DOHH2 (cell line): ENCODE results near the gene HIVEP3.

Experiments
- H3F3A ChIP-seq: fragments of 200-600 bp; sonication (generic), shearing (Covaris generic); 2 replicates; pipeline ENCODE4 v1.6.0; 2016; ENCODE audit warnings: antibody characterized with exemption, mild to moderate bottlenecking; ENCODE audit not compliant: control insufficient read depth, insufficient read depth
- H3K27ac ChIP-seq: fragments of 200-600 bp; sonication (generic); 2 replicates; pipeline ENCODE4 v1.5.1; 2014; ENCODE audit warnings: low read depth, mild to moderate bottlenecking, low read length, moderate library complexity
- H3K27me3 ChIP-seq: fragments of 200-600 bp; sonication (generic); 2 replicates; pipeline ENCODE4 v1.6.1; 2014; ENCODE audit warnings: mild to moderate bottlenecking, low read length, mixed read lengths; ENCODE audit not compliant: control insufficient read depth
- H3K36me3 ChIP-seq: fragments of 200-600 bp; sonication (generic); 2 replicates; pipeline ENCODE4 v1.6.1; 2014; ENCODE audit warnings: mild to moderate bottlenecking, low read length, moderate library complexity, mixed read lengths; ENCODE audit not compliant: control insufficient read depth
- H3K4me1 ChIP-seq: fragments of 200-600 bp; sonication (generic); 2 replicates; pipeline ENCODE4 v1.6.1; 2014; ENCODE audit warnings: mild to moderate bottlenecking, low read length, mixed read lengths; ENCODE audit not compliant: control insufficient read depth
- H3K4me2 ChIP-seq: fragments of 200-600 bp; sonication (generic); 2 replicates; pipeline ENCODE4 v1.6.0; 2014; ENCODE audit warnings: mild to moderate bottlenecking, low read length, moderate library complexity
- H3K4me3 ChIP-seq: fragments of 200-600 bp; sonication (generic); 2 replicates; pipeline ENCODE4 v1.5.1; 2014; ENCODE audit warnings: mild to moderate bottlenecking, low read length, mixed read lengths
- H3K79me2 ChIP-seq: fragments of 200-600 bp; sonication (generic); 2 replicates; pipeline ENCODE4 v1.6.1; 2014; ENCODE audit warnings: mild to moderate bottlenecking, low read length, mixed read lengths; ENCODE audit not compliant: control insufficient read depth
- H3K9me2 ChIP-seq: fragments of 200-600 bp; sonication (generic); replicated peaks from 2 replicates; pipeline ENCODE4 v1.6.1; 2014; ENCODE audit warnings: mild to moderate bottlenecking, low read length, mixed read lengths; ENCODE audit not compliant: control insufficient read depth
- H3K9me3 ChIP-seq: fragments of 200-600 bp; sonication (generic); 2 replicates; pipeline ENCODE4 v1.6.1; 2014; ENCODE audit warnings: antibody characterized with exemption, low read length, mixed read lengths; ENCODE audit not compliant: control insufficient read depth, insufficient read depth
- H4K20me1 ChIP-seq: fragments of 200-600 bp; sonication (generic); 2 replicates; pipeline ENCODE4 v1.6.0; 2014; ENCODE audit warnings: low read depth, mild to moderate bottlenecking, antibody characterized with exemption, low read length, moderate library complexity; ENCODE audit not compliant: control insufficient read depth, insufficient read depth
- EZH2phosphoT487 ChIP-seq: fragments of 200-600 bp; sonication (generic); IDR thresholded peaks from 2 replicates; pipeline ENCODE4 v1.6.1; 2017; ENCODE audit warnings: borderline replicate concordance, mild to moderate bottlenecking, antibody characterized with exemption, low read length, moderate library complexity, mixed read lengths
- TF ChIP-seq, protein P1 (sequence below): fragments of 200-600 bp; sonication (generic); IDR thresholded peaks from one replicate; pipeline ENCODE4 v1.5.1; 2014; ENCODE audit warnings: antibody characterized with exemption, mild to moderate bottlenecking, low read depth, low read length; ENCODE audit not compliant: poor library complexity, severe bottlenecking

The HIVEP3 gene

GRCh38 chr1:41752514-41753170 lies 166.1 kb downstream of the HIVEP3 start:
- Histone ChIP-seq H3F3A (no peaks in the 10 kb centered on the region), H3K4me3 (no peak overlapping the region), H3K4me1 (peaks cover 33% of the 10 kb centered on the region), H3K27me3 (no peaks in the 10 kb centered on the region; the same call in 1 of the 2 replicates), H4K20me1 (no peaks in the 10 kb centered on the region), H3K79me2 (no peaks in the 10 kb centered on the region), H3K4me2 (peak overlapping the region; percentile 57; the same call in 1 of the 2 replicates), H3K9me2 (no peaks in the 10 kb centered on the region), H3K27ac (no peak overlapping the region), H3K36me3 (no peaks in the 10 kb centered on the region), H3K9me3 (no peaks in the 10 kb centered on the region)
- no peak for TF ChIP-seq EZH2phosphoT487
- TF ChIP-seq, protein P1, sequence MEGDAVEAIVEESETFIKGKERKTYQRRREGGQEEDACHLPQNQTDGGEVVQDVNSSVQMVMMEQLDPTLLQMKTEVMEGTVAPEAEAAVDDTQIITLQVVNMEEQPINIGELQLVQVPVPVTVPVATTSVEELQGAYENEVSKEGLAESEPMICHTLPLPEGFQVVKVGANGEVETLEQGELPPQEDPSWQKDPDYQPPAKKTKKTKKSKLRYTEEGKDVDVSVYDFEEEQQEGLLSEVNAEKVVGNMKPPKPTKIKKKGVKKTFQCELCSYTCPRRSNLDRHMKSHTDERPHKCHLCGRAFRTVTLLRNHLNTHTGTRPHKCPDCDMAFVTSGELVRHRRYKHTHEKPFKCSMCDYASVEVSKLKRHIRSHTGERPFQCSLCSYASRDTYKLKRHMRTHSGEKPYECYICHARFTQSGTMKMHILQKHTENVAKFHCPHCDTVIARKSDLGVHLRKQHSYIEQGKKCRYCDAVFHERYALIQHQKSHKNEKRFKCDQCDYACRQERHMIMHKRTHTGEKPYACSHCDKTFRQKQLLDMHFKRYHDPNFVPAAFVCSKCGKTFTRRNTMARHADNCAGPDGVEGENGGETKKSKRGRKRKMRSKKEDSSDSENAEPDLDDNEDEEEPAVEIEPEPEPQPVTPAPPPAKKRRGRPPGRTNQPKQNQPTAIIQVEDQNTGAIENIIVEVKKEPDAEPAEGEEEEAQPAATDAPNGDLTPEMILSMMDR, result no peak

GRCh38 chr1:41751804-41752513 lies 166.8 kb downstream of the HIVEP3 start:
- H3K27ac ChIP-seq, result no peak overlapping the region
- H3F3A ChIP-seq, result no peaks in the 10 kb centered on the region
- H3K79me2 ChIP-seq, result no peaks in the 10 kb centered on the region
- no peaks in the 10 kb centered on the region; the same call in 1 of the 2 replicates for H3K27me3 ChIP-seq
- TF ChIP-seq, protein P1, result no peak
- no peak for TF ChIP-seq EZH2phosphoT487
- no peaks in the 10 kb centered on the region for H3K9me3 ChIP-seq
- H3K4me1 ChIP-seq, result peaks cover 33% of the 10 kb centered on the region
- H4K20me1 ChIP-seq, result no peaks in the 10 kb centered on the region
- H3K4me2 ChIP-seq, result peak overlapping the region; percentile 57
- H3K4me3 ChIP-seq, result peak overlapping the region; percentile 29
- no peaks in the 10 kb centered on the region for H3K36me3 ChIP-seq
- no peaks in the 10 kb centered on the region for H3K9me2 ChIP-seq

GRCh38 chr1:41749991-41750745 lies 168.6 kb downstream of the HIVEP3 start:
- Histone ChIP-seq H3K36me3 (no peaks in the 10 kb centered on the region), H3K4me3 (no peak overlapping the region), H3K4me1 (peaks cover 33% of the 10 kb centered on the region), H3K27ac (no peak overlapping the region), H3K4me2 (peak overlapping the region; percentile 57), H4K20me1 (no peaks in the 10 kb centered on the region), H3F3A (no peaks in the 10 kb centered on the region), H3K79me2 (no peaks in the 10 kb centered on the region), H3K9me2 (no peaks in the 10 kb centered on the region), H3K27me3 (no peaks in the 10 kb centered on the region; the same call in 1 of the 2 replicates), H3K9me3 (no peaks in the 10 kb centered on the region)
- TF ChIP-seq, protein P1, result no peak
- TF ChIP-seq EZH2phosphoT487, result no peak
